GM13976 (cell line): ENCODE results near the gene FERMT3.

Experiments
- DNase-seq: peaks from one replicate; pipeline ENCODE4 v3.0.0; 2012; ENCODE audit warnings: low spot score
- CTCF ChIP-seq: IDR thresholded peaks from 2 replicates; pipeline ENCODE4 v1.5.1; 2012; ENCODE audit warnings: borderline replicate concordance, mild to moderate bottlenecking; ENCODE audit not compliant: insufficient read depth; ENCODE audit errors: extremely low read depth, missing control alignments, control extremely low read depth
- in situ Hi-C: fragments of 300-500 bp; cut with MboI; formaldehyde crosslinking; loops from one replicate; pipeline ENCODE4 v1.12.0; 2022; ENCODE audit warnings: low sequenced_read_pairs, mixed read lengths, inconsistent platforms; ENCODE audit not compliant: unreplicated experiment

The FERMT3 gene

GRCh38 chr11:64209563-64209843, 3.0 kb downstream of the FERMT3 start:
- no peak for TF ChIP-seq CTCF
- no peak for DNase-seq
- in situ Hi-C loops, result no loop called here

GRCh38 chr11:64210301-64211020, 3.9 kb downstream of the FERMT3 start:
- in situ Hi-C loops, result no loop called here
- no peak for DNase-seq

GRCh38 chr11:64211181-64211872, 4.8 kb downstream of the FERMT3 start:
- no peak for TF ChIP-seq CTCF
- in situ Hi-C loops, result no loop called here
- DNase-seq, result no peak

More at GRCh38 chr11:64210301-64211020, 3.9 kb downstream of the FERMT3 start:
- no peak for TF ChIP-seq CTCF

- in situ Hi-C loops, result no loop called here
- TF ChIP-seq CTCF, result no peak
- no peak for DNase-seq
Measured at GRCh38 chr11:64216879-64217278, 10.4 kb downstream of the FERMT3 start.

GRCh38 chr11:64218628-64219353, 12.3 kb downstream of the FERMT3 start:
- no peak for TF ChIP-seq CTCF
- no peak for DNase-seq
- in situ Hi-C loops, result no loop called here

- no peak for DNase-seq
- TF ChIP-seq CTCF, result no peak
- in situ Hi-C loops, result no loop called here
Measured at GRCh38 chr11:64219354-64219684, 12.8 kb downstream of the FERMT3 start.
